ENCODE measurements around the gene C1QL4.

C1QL4 gene

GRCh38 chr12:49344486-49345050 is 7.6 kb upstream of the C1QL4 start:
- DNase-seq (ENCODE audit: low spot score) = no peak
- Mint-ChIP-seq H3K4me3 (no peak overlapping the region), H3K27me3 (ENCODE audit: low read depth) (peaks cover 83% of the 10 kb centered on the region), H3K27ac (no peak overlapping the region), H3K9me3 (no peaks in the 10 kb centered on the region), H3K4me1 (ENCODE audit: low read depth) (peaks cover 20% of the 10 kb centered on the region), H3K36me3 (ENCODE audit: low read depth) (no peaks in the 10 kb centered on the region)

DNA sequence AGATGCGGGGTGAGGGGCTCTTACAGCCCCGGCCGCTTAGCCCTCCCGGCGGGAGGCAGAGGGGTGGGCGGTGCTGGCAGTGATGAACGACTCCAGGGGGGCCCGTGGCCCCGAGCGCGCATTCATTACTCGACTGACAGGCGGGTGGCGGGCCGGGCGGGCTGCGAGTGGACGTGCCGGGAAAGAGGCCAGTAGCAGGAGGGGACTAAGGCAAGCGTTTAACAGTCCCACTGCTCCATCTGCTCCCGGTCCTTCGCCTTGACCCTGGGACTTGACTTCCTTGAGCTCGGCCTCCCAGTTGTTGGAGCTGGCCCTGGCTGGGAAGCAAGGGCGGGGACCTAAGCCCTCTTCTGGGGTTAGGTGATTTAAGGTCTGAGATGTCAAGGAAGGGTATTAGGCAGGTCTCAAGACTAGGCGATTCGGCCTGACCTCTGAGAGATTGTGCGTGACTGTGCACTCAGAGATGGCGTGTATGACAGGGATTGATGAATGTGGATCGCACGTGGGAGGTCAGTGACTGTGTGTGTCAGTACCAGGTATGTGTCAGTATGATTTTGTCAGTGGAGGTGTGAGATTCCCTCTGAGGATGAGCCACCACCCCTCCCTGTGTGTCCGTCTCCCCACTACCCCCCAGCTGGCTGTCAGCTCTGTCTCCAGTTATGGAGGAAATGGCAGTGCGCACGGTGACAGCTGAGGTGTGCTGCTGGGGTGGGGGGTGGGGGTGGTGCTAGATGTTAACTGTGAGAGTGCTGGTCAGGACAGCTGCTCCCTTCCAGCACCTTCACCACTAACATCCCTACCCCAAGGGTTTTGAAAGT is 6.1 kb upstream of the C1QL4 start:
- Mint-ChIP-seq H3K27me3 (ENCODE audit: low read depth) (peaks cover 88% of the 10 kb centered on the region), H3K4me3 (peak overlapping the region; percentile 69), H3K36me3 (ENCODE audit: low read depth) (no peaks in the 10 kb centered on the region), H3K9me3 (no peaks in the 10 kb centered on the region), H3K27ac (no peak overlapping the region), H3K4me1 (ENCODE audit: low read depth) (peaks cover 20% of the 10 kb centered on the region)
- peak; percentile 43 for DNase-seq (ENCODE audit: low spot score)

GRCh38 chr12:49342066-49342913 is 5.3 kb upstream of the C1QL4 start:
- no peak overlapping the region for H3K27ac Mint-ChIP-seq
- peaks cover 24% of the 10 kb centered on the region for H3K4me1 Mint-ChIP-seq (ENCODE audit: low read depth)
- peaks cover 91% of the 10 kb centered on the region for H3K27me3 Mint-ChIP-seq (ENCODE audit: low read depth)
- peak overlapping the region; percentile 69 for H3K4me3 Mint-ChIP-seq
- no peaks in the 10 kb centered on the region for H3K36me3 Mint-ChIP-seq (ENCODE audit: low read depth)
- DNase-seq (ENCODE audit: low spot score) = peak; percentile 77
- no peaks in the 10 kb centered on the region for H3K9me3 Mint-ChIP-seq

- H3K27me3 Mint-ChIP-seq (ENCODE audit: low read depth) = peaks cover 91% of the 10 kb centered on the region
- H3K4me1 Mint-ChIP-seq (ENCODE audit: low read depth) = peaks cover 23% of the 10 kb centered on the region
- no peak overlapping the region for H3K4me3 Mint-ChIP-seq
- DNase-seq (ENCODE audit: low spot score) = no peak
- no peak overlapping the region for H3K27ac Mint-ChIP-seq
- no peaks in the 10 kb centered on the region for H3K9me3 Mint-ChIP-seq
- no peaks in the 10 kb centered on the region for H3K36me3 Mint-ChIP-seq (ENCODE audit: low read depth)
Observed at GRCh38 chr12:49341777-49342065, 4.7 kb upstream of the C1QL4 start.

GRCh38 chr12:49340971-49341776 is 4.2 kb upstream of the C1QL4 start:
- no peak for DNase-seq (ENCODE audit: low spot score)
- no peaks in the 10 kb centered on the region for H3K9me3 Mint-ChIP-seq
- no peak overlapping the region for H3K4me3 Mint-ChIP-seq
- no peaks in the 10 kb centered on the region for H3K36me3 Mint-ChIP-seq (ENCODE audit: low read depth)
- H3K27ac Mint-ChIP-seq = no peak overlapping the region
- peaks cover 89% of the 10 kb centered on the region for H3K27me3 Mint-ChIP-seq (ENCODE audit: low read depth)
- H3K4me1 Mint-ChIP-seq (ENCODE audit: low read depth) = peaks cover 20% of the 10 kb centered on the region

DNA sequence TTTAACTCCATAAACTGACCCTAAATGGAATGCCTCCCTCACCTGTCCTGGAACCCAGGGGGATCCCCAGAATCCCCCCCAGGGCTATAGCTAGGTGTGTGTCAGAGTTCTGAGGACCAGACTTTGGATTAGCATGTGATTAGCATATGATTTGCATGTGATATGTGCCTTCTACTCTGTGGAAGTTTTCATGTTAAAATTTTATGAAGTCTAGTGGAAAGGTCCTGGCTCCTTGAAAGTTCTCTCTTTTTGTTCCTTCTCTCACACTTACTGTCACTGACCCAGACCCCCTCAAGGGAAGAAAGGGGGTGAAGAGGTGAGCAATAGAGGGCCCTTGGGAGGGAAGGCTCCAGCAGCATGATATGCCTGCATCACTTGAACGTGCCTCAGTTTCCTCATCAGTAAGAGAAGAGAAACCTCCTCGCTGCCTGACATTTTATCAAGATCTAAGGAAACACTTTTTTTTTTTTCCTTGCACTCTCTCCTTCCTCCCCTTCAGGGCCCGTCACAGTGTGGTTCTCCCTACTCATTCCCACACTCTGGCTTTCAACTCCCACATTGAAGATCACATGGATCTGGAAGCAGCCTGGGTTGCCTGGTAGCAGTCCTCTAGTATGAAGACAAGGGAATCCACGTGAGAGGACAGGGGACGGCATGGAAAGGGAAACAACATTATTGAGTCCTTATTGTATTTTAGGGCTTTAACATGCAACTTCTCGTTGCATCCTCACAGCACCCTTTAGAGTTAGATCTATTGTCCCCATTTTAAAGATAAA is 3.3 kb upstream of the C1QL4 start:
- DNase-seq (ENCODE audit: low spot score) = no peak
- Mint-ChIP-seq H3K27me3 (ENCODE audit: low read depth) (peaks cover 86% of the 10 kb centered on the region), H3K4me1 (ENCODE audit: low read depth) (peaks cover 21% of the 10 kb centered on the region), H3K27ac (no peak overlapping the region), H3K4me3 (no peak overlapping the region), H3K36me3 (ENCODE audit: low read depth) (no peaks in the 10 kb centered on the region), H3K9me3 (no peaks in the 10 kb centered on the region)

- H3K27me3 Mint-ChIP-seq (ENCODE audit: low read depth) = peaks cover 91% of the 10 kb centered on the region
- no peak overlapping the region for H3K27ac Mint-ChIP-seq
- H3K9me3 Mint-ChIP-seq = no peaks in the 10 kb centered on the region
Observed at GRCh38 chr12:49339464-49339861, 2.5 kb upstream of the C1QL4 start.

GRCh38 chr12:49338830-49339463 is 2.0 kb upstream of the C1QL4 start:
- H3K27me3 Mint-ChIP-seq (ENCODE audit: low read depth) = peaks cover 90% of the 10 kb centered on the region
- no peak overlapping the region for H3K4me3 Mint-ChIP-seq
- H3K36me3 Mint-ChIP-seq (ENCODE audit: low read depth) = no peaks in the 10 kb centered on the region
- H3K9me3 Mint-ChIP-seq = no peaks in the 10 kb centered on the region
- DNase-seq (ENCODE audit: low spot score) = no peak
- H3K27ac Mint-ChIP-seq = no peak overlapping the region
- H3K4me1 Mint-ChIP-seq (ENCODE audit: low read depth) = peaks cover 21% of the 10 kb centered on the region

More at GRCh38 chr12:49339464-49339861, 2.5 kb upstream of the C1QL4 start:
- no peak for DNase-seq (ENCODE audit: low spot score)
- no peaks in the 10 kb centered on the region for H3K36me3 Mint-ChIP-seq (ENCODE audit: low read depth)
- no peak overlapping the region for H3K4me3 Mint-ChIP-seq
- H3K4me1 Mint-ChIP-seq (ENCODE audit: low read depth) = peaks cover 21% of the 10 kb centered on the region

DNA sequence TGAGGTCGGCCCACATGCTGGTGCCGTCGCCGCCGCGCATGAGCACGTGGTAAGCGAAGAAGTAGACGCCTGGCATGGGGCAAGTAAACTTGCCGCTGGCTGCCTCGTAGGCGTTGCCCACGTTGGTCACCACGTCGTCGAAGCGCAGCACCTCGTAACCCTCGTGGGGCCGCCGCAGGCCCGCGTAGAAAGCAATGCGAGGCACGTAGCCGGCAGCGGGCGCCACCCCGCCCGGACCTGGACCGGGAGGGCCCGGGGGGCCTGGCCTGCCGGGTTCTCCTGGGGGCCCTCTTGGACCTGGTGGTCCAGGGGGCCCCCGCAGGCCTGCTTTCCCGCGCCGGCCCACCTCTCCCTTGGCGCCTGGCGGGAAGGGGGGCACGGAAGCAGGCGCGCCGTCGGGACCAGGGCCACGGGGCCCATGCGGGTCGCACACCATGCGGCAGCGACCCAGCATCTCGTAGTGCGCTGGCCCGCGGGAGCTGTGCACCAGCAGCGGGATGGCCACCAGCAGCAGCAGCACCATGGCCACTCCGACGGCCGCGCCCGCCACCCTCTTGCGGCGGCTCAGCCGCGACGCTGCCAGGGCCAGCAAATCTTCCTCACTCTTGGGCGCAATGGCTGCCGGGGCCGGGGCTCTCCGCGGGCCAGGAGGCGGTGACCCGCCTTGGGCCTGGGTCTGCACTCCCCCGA is 888 bp downstream of the C1QL4 start:
- H3K9me3 Mint-ChIP-seq = no peaks in the 10 kb centered on the region
- H3K4me3 Mint-ChIP-seq = no peak overlapping the region
- H3K27ac Mint-ChIP-seq = no peak overlapping the region
- DNase-seq (ENCODE audit: low spot score) = no peak
- H3K36me3 Mint-ChIP-seq (ENCODE audit: low read depth) = peaks cover 9% of the 10 kb centered on the region
- H3K27me3 Mint-ChIP-seq (ENCODE audit: low read depth) = peaks cover 81% of the 10 kb centered on the region
- peaks cover 15% of the 10 kb centered on the region for H3K4me1 Mint-ChIP-seq (ENCODE audit: low read depth)

DNA sequence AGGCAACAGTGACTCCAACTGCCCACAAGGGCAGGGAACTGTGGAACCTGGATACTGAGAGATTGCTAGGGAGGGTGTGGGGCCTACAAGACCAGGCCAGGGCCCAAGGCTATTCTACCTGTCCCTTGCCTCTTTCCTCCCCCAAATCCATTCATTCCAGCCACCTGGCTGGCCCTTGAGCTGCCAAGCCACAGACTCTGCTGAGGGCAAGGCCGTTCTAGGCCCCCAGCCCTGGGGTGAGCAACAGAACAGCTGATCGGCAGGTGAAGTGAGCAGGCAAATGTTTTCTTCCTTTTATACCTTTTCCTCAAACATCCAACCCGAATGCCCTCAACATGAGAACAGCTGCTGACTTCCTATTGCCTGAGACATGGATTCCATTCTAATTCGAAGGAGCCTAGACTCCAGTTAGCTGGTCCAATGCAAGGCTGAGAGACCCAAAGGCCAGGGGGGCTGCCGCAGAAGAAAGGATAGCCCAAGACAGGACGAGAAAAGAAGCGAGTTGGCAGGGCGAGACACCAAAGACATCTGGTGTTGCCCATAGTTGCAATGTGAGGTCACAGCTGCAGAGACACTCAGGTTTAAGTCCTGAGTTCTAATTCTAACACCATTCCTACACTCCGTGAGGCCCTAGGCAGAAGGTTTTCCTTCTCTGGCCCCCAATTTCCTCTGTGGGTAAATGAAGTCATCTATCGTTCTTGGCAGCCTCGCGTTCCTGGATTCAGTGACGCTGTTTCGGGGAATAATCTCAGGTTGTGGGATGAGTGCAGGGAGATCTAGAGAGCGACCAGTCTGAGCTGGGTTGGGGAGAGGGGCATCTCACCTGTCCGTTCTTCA is 1.7 kb downstream of the C1QL4 start:
- DNase-seq (ENCODE audit: low spot score) = no peak
- Mint-ChIP-seq H3K27ac (no peak overlapping the region), H3K36me3 (ENCODE audit: low read depth) (peaks cover 15% of the 10 kb centered on the region), H3K4me1 (ENCODE audit: low read depth) (peaks cover 15% of the 10 kb centered on the region), H3K27me3 (ENCODE audit: low read depth) (peaks cover 73% of the 10 kb centered on the region), H3K4me3 (peak overlapping the region; percentile 34), H3K9me3 (no peaks in the 10 kb centered on the region)

GRCh38 chr12:49334681-49335080 is 2.3 kb downstream of the C1QL4 start:
- no peak overlapping the region for H3K27ac Mint-ChIP-seq
- H3K4me3 Mint-ChIP-seq = no peak overlapping the region
- H3K36me3 Mint-ChIP-seq (ENCODE audit: low read depth) = peaks cover 19% of the 10 kb centered on the region
- H3K4me1 Mint-ChIP-seq (ENCODE audit: low read depth) = peaks cover 15% of the 10 kb centered on the region
- DNase-seq (ENCODE audit: low spot score) = no peak
- peaks cover 66% of the 10 kb centered on the region for H3K27me3 Mint-ChIP-seq (ENCODE audit: low read depth)
- no peaks in the 10 kb centered on the region for H3K9me3 Mint-ChIP-seq

GRCh38 chr12:49334226-49334625 is 2.8 kb downstream of the C1QL4 start:
- peaks cover 15% of the 10 kb centered on the region for H3K4me1 Mint-ChIP-seq (ENCODE audit: low read depth)
- no peak overlapping the region for H3K27ac Mint-ChIP-seq
- no peak for DNase-seq (ENCODE audit: low spot score)
- no peak overlapping the region for H3K4me3 Mint-ChIP-seq
- peaks cover 21% of the 10 kb centered on the region for H3K36me3 Mint-ChIP-seq (ENCODE audit: low read depth)
- H3K27me3 Mint-ChIP-seq (ENCODE audit: low read depth) = peaks cover 62% of the 10 kb centered on the region
- H3K9me3 Mint-ChIP-seq = no peaks in the 10 kb centered on the region

Data from T-helper 2 cell treated with Interferon-gamma antibody and Interleukin-4, amounts not matched to agents 5 μg/mL and 100 μg/mL, for 36 hours (primary cell).